K562 (cell line): Measurements from ENCODE around the gene BLM. TPM values are rescaled to one million over a fixed set of nuclear protein-coding genes. Genes with fewer than 3 reads are reported as not detected.

ENCODE experiments used
- ATAC-seq: fragments of 200-7000 bp; cut with Tn5 transposase; 3 replicates; pipeline ENCODE4 v1.9.1; 2020; ENCODE audit warnings: moderate library complexity
- BruUV-seq: library from RNA; stranded (reverse); fragments of 400-500 nt; replicated peaks from 2 replicates; lab custom pipeline; 2021; lab: Mats Ljungman, UMichigan
- CTCF ChIA-PET: fragments of 300-600 bp; formaldehyde crosslinking; extraction: SDS; loops from one replicate; lab custom pipeline; 2021; ENCODE audit warnings: low intra/inter-chr PET ratio; lab: Yijun Ruan, JAX
- POLR2A ChIA-PET: fragments of 300-600, 350-650 bp; sonication (Branson Sonifier 250); formaldehyde crosslinking; extraction: SDS; loops from one replicate; lab custom pipeline; 2021; ENCODE audit warnings: antibody characterized with exemption, inconsistent platforms; lab: Yijun Ruan, JAX
- DNase-seq, 4 experiments: peaks; one replicate each; pipeline versions ENCODE4 v3.0.0 to v3.0.0-alpha.2; 2011 to 2018; ENCODE audit warnings: low spot score in 3 of 4, mixed read lengths in 3 of 4; ENCODE audit errors: extremely low read depth in 1 of 4
- FAIRE-seq: peaks from 2 replicates; lab custom pipeline; 2011; peaks lifted over from hg19 to GRCh38; lab: Jason Lieb, UNC
- H2AFZ ChIP-seq: 2 replicates; pipeline ENCODE4 v1.6.0; 2011; ENCODE audit warnings: low read depth, low read length, control low read depth, inconsistent platforms
- H3K27ac ChIP-seq: fragments of 200-600 bp; 3 replicates; pipeline ENCODE4 v1.8.0; 2011; ENCODE audit warnings: low read depth, mild to moderate bottlenecking, control low read depth, inconsistent platforms, low read length, moderate library complexity, mixed read lengths; ENCODE audit errors: extremely low read depth
- H3K27me3 ChIP-seq, 2 experiments: fragments of 300-600 bp in 1 of 2; 2 replicates in 1 of 2; 3 replicates in 1 of 2; pipeline versions ENCODE4 v1.6.0 to v1.8.0; 2011; ENCODE audit warnings: inconsistent platforms in 2 of 2, low read length in 2 of 2, mild to moderate bottlenecking in 1 of 2, mixed read lengths in 1 of 2, moderate library complexity in 1 of 2; ENCODE audit not compliant: control insufficient read depth in 2 of 2, insufficient read depth in 2 of 2
- H3K36me3 ChIP-seq: fragments of 300-600 bp; 3 replicates; pipeline ENCODE4 v1.8.0; 2011; ENCODE audit warnings: mild to moderate bottlenecking, low read length, inconsistent platforms; ENCODE audit not compliant: control insufficient read depth, insufficient read depth
- H3K4me1 ChIP-seq, 2 experiments: fragments of 200-600 bp in 1 of 2; replicated peaks in 1 of 2; 2 replicates in 1 of 2; 3 replicates in 1 of 2; pipeline versions ENCODE4 v1.5.1 to v1.8.0; 2011; ENCODE audit warnings: inconsistent platforms in 2 of 2, low read length in 2 of 2, mild to moderate bottlenecking in 1 of 2, mixed read lengths in 1 of 2, moderate library complexity in 1 of 2; ENCODE audit not compliant: control insufficient read depth in 2 of 2, insufficient read depth in 2 of 2
- H3K4me2 ChIP-seq: 2 replicates; pipeline ENCODE4 v1.6.1; 2011; ENCODE audit warnings: low read length, control low read depth, inconsistent platforms, mixed read lengths; ENCODE audit not compliant: insufficient read depth
- H3K4me3 ChIP-seq: fragments of 200-600 bp; sonication (generic), shearing (Covaris generic); 2 replicates; pipeline ENCODE4 v1.5.1; 2016; ENCODE audit warnings: control low read depth, inconsistent platforms
- H3K79me2 ChIP-seq: fragments of 200-600 bp; 3 replicates; pipeline ENCODE4 v1.8.0; 2011; ENCODE audit warnings: low read length, inconsistent platforms; ENCODE audit not compliant: control insufficient read depth, insufficient read depth
- H3K9ac ChIP-seq, 2 experiments: 2 replicates each; pipeline versions ENCODE4 v1.6.0 to v1.6.1; 2011; ENCODE audit warnings: low read depth in 2 of 2, low read length in 2 of 2, control low read depth in 1 of 2, inconsistent platforms in 1 of 2, mild to moderate bottlenecking in 1 of 2, mixed read lengths in 1 of 2; ENCODE audit not compliant: insufficient read depth in 1 of 2
- H3K9me1 ChIP-seq: one replicate; pipeline ENCODE4 v1.6.0; 2011; ENCODE audit warnings: inconsistent platforms, mild to moderate bottlenecking, low read length, moderate library complexity; ENCODE audit not compliant: control insufficient read depth, insufficient read depth
- H3K9me3 ChIP-seq: replicated peaks from 2 replicates; pipeline ENCODE4 v1.5.1; 2011; ENCODE audit warnings: low read depth, low read length, inconsistent platforms; ENCODE audit not compliant: control insufficient read depth, insufficient read depth
- H4K20me1 ChIP-seq: replicated peaks from 2 replicates; pipeline ENCODE4 v1.6.1; 2011; ENCODE audit warnings: low read length, inconsistent platforms, mixed read lengths; ENCODE audit not compliant: control insufficient read depth, insufficient read depth
- EGR1 ChIP-seq: fragments of 450-650 bp; conservative IDR thresholded peaks from 2 replicates; pipeline ENCODE4 v1.6.1; 2017; ENCODE audit warnings: mild to moderate bottlenecking
- FOXJ3 ChIP-seq: sonication (generic); formaldehyde crosslinking; IDR thresholded peaks from 2 replicates; pipeline ENCODE4 v1.4.0; 2020; ENCODE audit warnings: mild to moderate bottlenecking, missing genetic modification reagents
- JUND ChIP-seq, 2 experiments: IDR thresholded peaks; 2 replicates in 1 of 2; 3 replicates in 1 of 2; pipeline ENCODE4 v1.6.1; 2011; ENCODE audit warnings: borderline replicate concordance in 2 of 2, low read depth in 2 of 2, low read length in 2 of 2, improper control_type of control experiment in 1 of 2, missing biosample characterization in 1 of 2, missing genetic modification characterization in 1 of 2, missing genetic modification reagents in 1 of 2
- NCOA1 ChIP-seq: fragments of 450-650 bp; IDR thresholded peaks from 2 replicates; pipeline ENCODE4 v1.6.1; 2016; ENCODE audit warnings: low read depth
- RFX1 ChIP-seq: fragments of 450-650 bp; IDR thresholded peaks from 2 replicates; pipeline ENCODE4 v1.6.1; 2016; ENCODE audit warnings: mild to moderate bottlenecking, moderate library complexity
- ZNF121 ChIP-seq: sonication (generic); formaldehyde crosslinking; conservative IDR thresholded peaks from 2 replicates; pipeline ENCODE4 v1.8.0; 2022; ENCODE audit warnings: missing genetic modification reagents
- WGBS: fragments of 100-300 bp; shearing (Covaris generic); methylation state at CpG from one replicate; pipeline ENCODE4 v1.1.6; 2016; ENCODE audit warnings: low coverage, mixed read lengths; ENCODE audit not compliant: insufficient coverage; ENCODE audit errors: missing lambda C conversion rate; 5-methylcytosine and 5-hydroxymethylcytosine counted together
- in situ Hi-C: fragments of 300-500 bp; cut with MboI; formaldehyde crosslinking; loops from 4 replicates; pipeline ENCODE4 v1.15.0; 2018; ENCODE audit warnings: inconsistent platforms, mixed read lengths
- intact Hi-C: fragments of 100-400 bp; cut with micrococcal nuclease; formaldehyde crosslinking; loops from 2 replicates; pipeline ENCODE4 v1.14.2; 2022
- polyA plus RNA-seq, 8 experiments: library from polyadenylated mRNA; depleted of rRNA in 4 of 8; stranded (reverse) in 5 of 8; unstranded in 3 of 8; fragments of >200 nt; fragmentation: Nextera tagmentation in 2 of 8; fragmentation: Illumina TruSeq in 1 of 8; extraction: Ambion mirVana in 2 of 8; extraction: Trizol in 1 of 8; gene quantifications; 2 replicates each; pipeline versions ENCODE4 v1.2.1 to v1.2.3, GENCODE V29; 2011 to 2014; ENCODE audit warnings: inconsistent platforms in 1 of 8, missing spikeins in 1 of 8
- total RNA-seq, 7 experiments: library from RNA; depleted of rRNA in 6 of 7; stranded (reverse); fragments of >200 nt in 6 of 7; fragmentation: Illumina TruSeq in 2 of 7; extraction: Trizol in 2 of 7; gene quantifications; 2 replicates each; pipeline versions ENCODE4 v1.2.1 to v1.2.3, GENCODE V29; 2011 to 2021; ENCODE audit warnings: low replicate concordance in 1 of 7

The BLM gene
- total and polyA plus RNA-seq, 9 of the 15 experiments (the other 6 are each of a cell fraction or from before 2014, with no cell fraction given), result 21.0 to 56.0 (median 43.9) TPM

DNA sequence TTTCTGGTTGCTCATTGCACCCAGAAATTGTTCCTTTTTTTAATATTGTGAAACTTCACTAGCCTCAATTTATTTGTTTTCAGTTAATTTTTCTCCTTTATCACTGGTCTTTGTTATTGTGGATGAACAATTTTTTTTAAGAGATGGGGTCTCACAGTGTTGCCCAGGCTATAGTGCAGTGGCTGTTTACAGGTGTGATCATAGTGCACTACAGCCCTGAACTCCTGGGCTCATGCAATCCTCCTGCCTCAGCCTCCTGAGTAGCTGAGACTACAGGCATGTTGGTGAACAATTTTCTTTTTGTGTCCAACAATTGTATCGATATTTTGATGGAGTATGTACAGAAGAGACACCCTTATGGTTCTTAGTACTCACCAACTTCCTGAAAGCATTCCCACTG lies 26.3 kb downstream of the BLM start:
- TF ChIP-seq FOXJ3 (CRISPR knock-in tag), result no peak
- TF ChIP-seq ZNF121, result peak; percentile 67
- TF ChIP-seq, all 486 proteins: peak for 1
- no peaks in the 10 kb centered on the region for H3K9me3 ChIP-seq
- ChIA-PET POLR2A (interaction anchor here (1.1 kb wide), 1 partner anchor 27 kb away, joined by 3 read pairs; the partner anchor contains the start of gene BLM), CTCF (no interaction called here)
- peaks cover 24% of the 10 kb centered on the region; the same call in 2 of the 3 replicates for H3K36me3 ChIP-seq
- no TSS peak for BruUV-seq
- DNase-seq (no peak), ATAC-seq (no peak), FAIRE-seq (no peak)
- no peak overlapping the region for H3K4me2 ChIP-seq
- no peaks in the 10 kb centered on the region for H4K20me1 ChIP-seq
- WGBS, result 100% methylated on average over 1 of the region's 1 CpG
- no peak overlapping the region for H3K9ac ChIP-seq
- H3K4me3 ChIP-seq, result no peak overlapping the region
- H3K4me1 ChIP-seq, result peaks cover 2 to 4% of the 10 kb centered on the region in 2 experiments; a peak in 3 of 5 replicates
- no peak overlapping the region for H2AFZ ChIP-seq
- intact Hi-C loops (no loop called here), in situ Hi-C loops (no loop called here)
- no peaks in the 10 kb centered on the region for H3K9me1 ChIP-seq
- H3K79me2 ChIP-seq, result peaks cover 77% of the 10 kb centered on the region
- no peak overlapping the region for H3K27ac ChIP-seq
- no peaks in the 10 kb centered on the region for H3K27me3 ChIP-seq

DNA sequence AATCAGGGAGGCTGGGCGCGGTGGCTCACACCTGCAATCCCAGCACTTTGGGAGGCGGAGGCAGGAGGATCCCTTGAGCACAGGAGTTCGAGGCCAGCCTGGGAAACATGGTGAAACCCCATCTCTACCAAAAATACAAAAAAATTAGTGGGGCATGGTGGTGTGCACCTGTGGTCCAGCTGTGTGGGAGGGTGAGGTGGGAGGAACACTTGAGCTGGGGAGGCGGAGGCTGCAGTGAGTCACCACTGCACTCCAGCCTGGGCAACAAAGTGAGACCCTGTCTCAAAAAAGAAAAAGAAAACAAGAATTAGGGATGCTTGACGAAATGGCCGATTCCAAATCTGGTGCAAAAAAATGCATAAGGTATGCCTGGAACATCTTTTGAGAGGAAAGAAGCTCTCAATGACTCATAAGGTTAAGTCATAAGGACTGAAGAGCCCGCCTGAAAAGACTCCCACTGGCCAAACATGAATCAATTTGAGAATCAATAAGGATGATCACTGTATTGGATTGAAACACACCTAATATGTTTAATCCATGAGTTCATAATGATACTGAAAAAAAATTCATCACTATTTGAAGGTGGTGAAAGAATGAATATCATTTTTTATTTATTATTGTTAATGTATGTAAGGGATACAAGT lies 27.7 kb downstream of the BLM start:
- ATAC-seq, result no peak
- 95% methylated on average over 7 of the region's 8 CpGs for WGBS

More for the DNA sequence above, 27.7 kb downstream of the BLM start:
- no peak overlapping the region for H3K9ac ChIP-seq
- TF ChIP-seq JUND (IDR thresholded peaks at IDR 0.05; ENCODE audit: borderline replicate concordance, low read depth, low read length) (0 out of 2 replicates have a peak, but pooled peaks have one; percentile 8), JUND (tag; IDR thresholded peaks at IDR 0.05; ENCODE audit: borderline replicate concordance, low read depth, low read length) (no peak), NCOA1 (no peak), EGR1 (peak; percentile 35; the same call in 1 of the 2 replicates), RFX1 (no peak)
- TF ChIP-seq, all 486 proteins: peak for 2
- ChIA-PET POLR2A (interaction anchor here (1.0 to 1.9 kb wide), 3 partner anchors 8 to 12 kb away, joined by 4 to 5 read pairs (median 4); no protein-coding TSS in a partner anchor), CTCF (no interaction called here)
- Histone ChIP-seq H3K9me3 (no peaks in the 10 kb centered on the region), H3K79me2 (peaks cover 73% of the 10 kb centered on the region), H3K4me2 (no peak overlapping the region), H2AFZ (no peak overlapping the region), H4K20me1 (no peaks in the 10 kb centered on the region), H3K9me1 (no peaks in the 10 kb centered on the region), H3K27me3 (no peaks in the 10 kb centered on the region), H3K36me3 (peaks cover 32% of the 10 kb centered on the region; the same call in 2 of the 3 replicates), H3K4me3 (no peak overlapping the region), H3K27ac (no peak overlapping the region), H3K4me1 (peaks cover 2 to 4% of the 10 kb centered on the region in 2 experiments; a peak in 3 of 5 replicates)
- intact Hi-C loops, result no loop called here
- no peak for FAIRE-seq
- BruUV-seq, result no TSS peak
- in situ Hi-C loops, result no loop called here
- no peak for DNase-seq
